ENCODE data around the gene RABAC1.
"Not testable (repeated sequence)": the region's sequence is repeated elsewhere in the genome, so short reads cannot be mapped to it uniquely, and the experiment has no call there.

The RABAC1 gene

DNA sequence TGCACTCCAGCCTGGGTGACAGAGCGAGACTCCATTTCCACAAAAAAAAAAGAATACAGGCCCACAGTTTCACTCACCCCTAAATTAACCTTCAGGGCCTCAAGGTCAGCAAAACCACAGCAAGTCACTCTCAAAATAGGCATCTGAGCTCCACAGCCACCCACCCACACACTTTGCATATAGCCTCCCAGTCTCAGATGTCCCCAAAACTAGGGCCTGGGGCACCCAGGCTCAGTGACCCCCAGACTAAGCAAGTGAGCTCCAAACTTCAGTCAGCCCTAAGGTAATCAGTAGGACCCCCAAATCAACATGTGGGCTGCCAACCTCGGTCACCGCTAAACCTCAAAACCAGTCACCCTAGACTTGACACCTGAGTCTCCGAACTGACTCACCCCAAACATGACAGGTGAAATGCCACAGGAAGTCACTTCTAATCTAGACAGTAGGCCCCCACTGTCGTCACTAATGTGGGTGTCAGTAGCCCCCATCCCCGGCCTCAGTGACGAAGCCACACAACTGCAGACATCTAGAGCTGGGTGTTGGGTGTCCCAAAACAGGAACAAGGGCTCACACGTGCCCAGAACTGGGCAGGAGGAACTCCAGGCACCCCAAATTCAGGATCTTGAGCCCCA is 13.9 kb downstream of the RABAC1 start:
- peak; percentile 94 for DNase-seq (ENCODE audit: low spot score)

DNA sequence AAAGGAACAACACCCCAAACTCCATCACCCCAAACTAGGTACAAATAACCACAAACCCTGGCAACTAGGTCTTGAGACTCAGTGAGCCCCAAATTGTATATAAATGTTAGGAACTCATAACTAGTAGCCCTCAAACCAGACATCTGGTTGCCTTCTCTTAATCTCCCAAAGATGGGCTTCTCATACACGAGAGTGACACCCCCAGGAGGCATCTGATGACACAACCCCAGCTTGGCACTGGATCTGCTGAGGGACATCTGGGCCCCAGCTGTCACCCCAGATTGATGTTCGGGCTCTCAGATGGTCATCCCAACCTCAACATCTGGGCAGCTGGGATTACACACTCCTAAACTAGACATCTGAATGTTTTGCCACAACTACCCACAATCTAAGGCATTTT is 14.8 kb downstream of the RABAC1 start:
- DNase-seq (ENCODE audit: low spot score) = peak; percentile 24

DNA sequence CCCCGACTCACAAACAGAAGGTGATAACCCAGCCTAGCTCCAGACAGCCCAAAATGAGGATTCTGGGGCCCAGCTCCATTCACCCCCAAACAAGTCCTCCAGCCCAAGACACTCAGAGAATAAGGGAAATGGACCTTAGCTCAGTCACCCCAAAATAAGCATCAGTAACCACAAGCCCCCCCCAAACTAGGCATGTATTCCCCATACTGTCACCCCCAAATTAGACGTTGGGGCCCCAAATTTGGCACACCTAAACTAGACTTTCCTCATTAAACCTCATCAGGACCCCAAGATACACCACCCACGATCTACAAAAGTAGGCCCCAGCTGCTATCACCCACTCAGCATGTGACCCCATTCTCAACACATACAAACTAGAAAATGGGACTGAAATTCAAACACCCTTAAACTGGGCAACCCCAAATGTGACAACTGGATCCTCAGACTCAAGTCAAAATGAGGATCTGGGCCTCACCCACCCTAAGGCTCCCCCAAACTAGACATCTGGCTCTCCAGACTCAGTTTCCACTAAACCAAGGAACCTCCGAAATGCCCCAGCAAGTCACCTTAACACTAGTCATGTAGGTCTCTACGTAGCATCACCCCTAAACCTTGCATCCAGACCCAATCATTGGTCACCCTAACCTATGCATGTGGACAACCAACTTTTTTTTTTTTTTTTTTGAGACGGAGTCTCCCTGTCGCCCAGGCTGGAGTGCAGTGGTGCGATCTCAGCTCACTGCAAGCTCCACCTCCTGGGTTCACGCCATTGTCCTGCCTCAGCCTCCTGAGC is 17.5 kb downstream of the RABAC1 start:
- DNase-seq (ENCODE audit: low spot score) = no peak

DNA sequence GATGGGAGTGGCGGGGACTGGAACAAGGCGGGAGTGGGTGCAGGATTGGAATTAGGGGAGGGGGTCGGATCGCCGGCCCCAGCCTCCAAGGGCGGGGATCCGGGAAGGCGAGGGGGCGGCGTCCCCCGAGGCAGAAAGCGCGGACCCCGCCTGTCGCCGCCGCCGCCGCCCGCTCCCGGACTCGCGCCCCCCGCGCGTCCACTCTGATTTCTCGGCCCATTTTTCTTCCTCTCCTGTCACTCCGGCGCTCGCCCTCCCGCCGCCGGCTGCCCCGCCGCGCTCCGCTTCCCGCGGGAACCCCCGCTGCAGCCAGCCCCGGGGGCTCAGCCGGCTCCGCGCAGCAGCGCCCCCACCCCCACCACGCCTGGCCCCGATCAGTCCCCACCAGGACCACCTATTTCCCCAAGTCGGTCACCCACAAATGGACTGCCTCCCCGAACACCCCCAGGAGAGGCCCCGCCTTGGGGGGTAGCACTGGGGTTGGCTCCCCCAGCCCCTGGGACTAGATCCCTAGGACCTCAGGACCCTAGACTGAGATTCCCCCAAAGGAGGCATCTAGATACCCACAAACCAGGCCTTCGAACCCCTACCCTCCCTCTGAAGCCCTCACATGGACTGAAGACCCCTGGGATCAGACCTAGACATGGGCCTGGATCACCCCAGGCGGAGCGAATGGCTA is 18.3 kb downstream of the RABAC1 start:
- DNase-seq (ENCODE audit: low spot score) = no peak

DNA sequence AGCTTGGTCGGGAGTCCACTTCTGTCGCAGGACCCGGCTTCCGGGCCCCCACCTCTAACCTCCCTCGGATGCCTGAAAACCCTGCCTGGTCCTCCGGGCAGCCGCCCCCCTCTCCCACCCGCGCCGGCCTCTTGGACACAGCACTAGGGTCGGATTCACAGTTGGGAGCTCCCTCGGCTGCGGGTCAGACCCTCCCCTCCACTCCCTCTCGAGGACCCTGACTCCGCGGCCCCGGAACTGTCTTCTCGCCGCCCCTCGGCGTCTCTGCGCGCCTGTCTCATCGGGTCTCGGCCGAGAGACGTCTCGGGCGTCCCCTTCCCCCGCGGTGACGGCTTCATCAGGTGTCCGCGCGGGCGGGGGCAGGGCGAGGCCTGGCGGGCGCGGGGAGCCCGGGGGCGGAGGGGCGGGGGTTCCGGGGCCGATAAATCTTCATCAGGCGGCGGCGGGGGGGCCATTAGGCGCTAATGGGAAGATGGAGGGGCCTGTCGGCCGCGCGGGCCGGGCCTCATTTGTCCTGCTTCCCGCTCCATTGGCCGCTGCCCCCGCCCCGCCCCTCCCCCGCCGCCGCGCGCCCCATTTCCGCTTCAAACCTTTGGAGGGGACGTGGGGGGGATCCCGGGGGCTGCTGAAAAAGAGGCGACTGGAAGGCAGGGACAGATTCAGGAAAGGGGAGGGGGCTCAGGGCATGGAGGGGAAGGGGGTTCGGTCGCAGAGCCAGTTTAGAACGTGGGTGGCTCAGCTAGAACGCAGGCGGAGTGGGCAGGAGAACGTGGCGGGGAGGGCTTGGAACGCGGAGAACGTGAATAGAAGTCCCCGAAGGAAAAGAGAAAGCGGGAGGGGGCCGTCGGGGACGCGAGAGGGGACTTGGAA is 19.0 kb downstream of the RABAC1 start:
- DNase-seq (ENCODE audit: low spot score) = no peak

DNA sequence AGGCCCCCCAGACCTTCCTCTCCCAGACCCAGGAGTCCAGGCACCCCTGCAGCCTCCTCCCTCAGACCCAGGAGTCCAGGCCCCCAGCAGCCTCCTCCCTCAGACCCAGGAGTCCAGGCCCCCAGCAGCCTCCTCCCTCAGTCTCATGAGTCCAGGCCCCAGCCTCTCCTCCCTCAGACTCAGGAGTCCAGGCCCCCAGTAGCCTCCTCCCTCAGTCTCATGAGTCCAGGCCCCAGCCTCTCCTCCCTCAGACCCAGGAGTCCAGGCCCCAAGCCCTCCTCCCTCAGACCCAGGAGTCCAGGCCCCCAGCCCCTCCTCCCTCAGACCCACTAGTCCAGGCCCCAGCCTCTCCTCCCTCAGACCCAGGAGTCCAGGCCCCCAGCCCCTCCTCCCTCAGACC is 19.9 kb downstream of the RABAC1 start:
- not testable (repeated sequence) for DNase-seq (ENCODE audit: low spot score)

DNA sequence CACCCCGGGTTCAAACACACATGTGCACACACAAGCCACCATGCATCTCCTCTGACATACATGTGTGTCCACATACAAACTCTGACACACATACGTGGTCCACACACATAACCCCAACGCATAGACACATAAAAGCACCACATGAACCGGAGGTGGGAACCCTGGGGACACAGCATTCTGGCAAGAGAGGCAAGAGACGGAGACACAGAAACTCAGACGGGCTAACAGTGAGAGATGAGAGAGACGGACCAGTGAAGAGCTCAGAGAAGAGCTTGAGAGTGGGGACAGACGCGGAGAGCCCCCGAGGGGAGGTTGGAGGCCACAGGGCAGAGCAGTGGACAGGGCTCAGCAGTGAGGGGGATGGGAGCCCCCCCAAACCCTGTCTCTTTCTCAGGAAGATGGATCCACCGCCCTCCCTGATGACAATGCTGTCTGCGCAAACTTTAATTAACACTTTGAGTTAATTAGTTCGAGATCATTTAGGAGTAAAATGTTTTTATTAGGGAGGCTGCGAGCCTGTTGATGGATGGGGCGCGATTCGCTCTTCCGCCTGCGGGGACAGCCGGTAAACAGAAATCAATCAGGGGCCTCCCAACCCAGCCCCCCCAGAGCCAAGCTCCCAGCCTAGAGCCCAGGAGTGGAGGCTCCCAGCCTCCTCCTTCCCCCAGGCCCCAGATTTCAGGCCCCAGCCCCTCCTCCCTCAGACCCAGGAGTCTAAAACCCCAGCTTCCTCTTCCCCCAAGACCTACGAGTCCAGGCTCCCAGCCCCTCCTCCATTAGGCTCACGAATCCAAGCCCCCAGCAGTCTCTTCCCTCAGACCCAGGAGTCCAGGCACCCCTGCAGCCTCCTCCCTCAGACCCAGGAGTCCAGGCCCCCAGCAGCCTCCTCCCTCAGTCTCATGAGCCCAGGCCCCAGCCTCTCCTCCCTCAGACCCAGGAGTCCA is 21.3 kb downstream of the RABAC1 start:
- DNase-seq (ENCODE audit: low spot score) = no peak

DNA sequence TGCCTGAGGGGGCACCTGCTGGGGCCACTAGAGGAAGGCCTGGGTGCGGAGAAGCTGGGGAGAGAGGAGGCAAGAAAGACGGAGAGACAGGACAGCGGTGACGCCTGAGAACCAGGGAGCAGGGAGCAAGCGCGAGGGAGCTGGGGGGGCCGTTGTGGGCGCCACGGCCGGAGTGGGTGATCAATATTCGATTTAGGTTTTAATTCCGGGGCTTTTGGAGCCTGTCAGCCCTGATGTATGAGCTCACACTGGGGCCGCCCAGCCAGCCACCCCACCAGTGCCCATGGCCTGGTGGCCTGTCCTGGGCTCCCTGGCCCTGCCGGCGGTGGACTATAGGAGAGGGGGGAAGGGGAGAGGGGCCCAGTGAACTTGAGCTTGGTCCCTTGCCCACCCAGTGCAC is 22.2 kb downstream of the RABAC1 start:
- no peak for DNase-seq (ENCODE audit: low spot score)

DNA sequence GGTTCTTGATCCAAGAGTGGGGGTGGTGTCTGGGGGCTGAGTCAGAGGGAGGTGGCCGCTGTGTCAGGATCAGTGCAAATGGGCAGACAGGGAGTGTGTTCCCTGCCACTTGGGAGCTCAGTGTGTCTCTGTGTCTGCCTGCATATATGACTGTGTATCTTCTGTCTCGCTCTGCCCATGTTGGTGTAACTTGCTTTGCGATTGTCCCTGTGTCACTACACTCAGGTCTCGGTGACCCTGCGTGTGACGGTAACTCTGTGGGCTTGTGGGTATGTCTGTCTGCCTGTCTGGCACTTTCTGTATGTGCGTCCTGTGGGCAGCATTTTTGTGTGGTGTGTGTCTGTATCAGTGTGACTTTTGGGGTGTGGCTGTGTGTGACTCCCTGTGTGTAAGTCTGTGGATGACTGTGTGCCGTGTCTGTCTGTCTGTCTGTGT is 22.7 kb downstream of the RABAC1 start:
- peak; percentile 80 for DNase-seq (ENCODE audit: low spot score)

DNA sequence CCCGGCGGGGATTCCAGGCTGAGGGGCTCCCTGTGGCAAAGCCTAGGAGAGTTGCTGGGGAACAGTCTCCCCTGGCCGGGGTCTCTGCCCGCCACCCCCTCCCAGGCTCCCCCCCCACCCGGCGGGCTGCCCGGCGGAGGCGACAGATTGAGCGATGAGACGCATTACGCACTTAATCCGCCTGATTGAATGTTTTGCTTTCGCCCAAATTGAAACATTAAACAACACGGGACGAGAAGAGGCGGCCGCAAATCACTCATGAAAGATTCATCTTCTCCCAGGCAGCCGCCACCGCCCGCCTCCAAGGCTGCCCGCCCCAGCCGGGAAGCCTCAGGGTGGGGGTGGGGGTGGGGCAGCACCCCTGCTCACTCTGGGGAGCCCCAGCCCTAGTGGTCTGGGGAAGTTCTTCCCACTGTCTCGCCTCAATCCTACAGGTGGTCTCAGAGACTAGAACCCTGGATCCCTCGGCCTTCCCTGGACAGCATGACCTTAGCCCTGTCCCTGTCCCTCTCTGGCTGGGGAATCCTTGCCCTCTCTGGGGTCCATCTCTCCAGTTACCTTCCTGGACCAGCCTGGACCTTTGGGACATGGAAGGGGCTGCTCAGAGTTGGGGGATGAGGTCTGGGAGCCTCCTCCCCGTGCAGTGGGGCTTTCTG is 23.2 kb downstream of the RABAC1 start:
- no peak for DNase-seq (ENCODE audit: low spot score)

DNA sequence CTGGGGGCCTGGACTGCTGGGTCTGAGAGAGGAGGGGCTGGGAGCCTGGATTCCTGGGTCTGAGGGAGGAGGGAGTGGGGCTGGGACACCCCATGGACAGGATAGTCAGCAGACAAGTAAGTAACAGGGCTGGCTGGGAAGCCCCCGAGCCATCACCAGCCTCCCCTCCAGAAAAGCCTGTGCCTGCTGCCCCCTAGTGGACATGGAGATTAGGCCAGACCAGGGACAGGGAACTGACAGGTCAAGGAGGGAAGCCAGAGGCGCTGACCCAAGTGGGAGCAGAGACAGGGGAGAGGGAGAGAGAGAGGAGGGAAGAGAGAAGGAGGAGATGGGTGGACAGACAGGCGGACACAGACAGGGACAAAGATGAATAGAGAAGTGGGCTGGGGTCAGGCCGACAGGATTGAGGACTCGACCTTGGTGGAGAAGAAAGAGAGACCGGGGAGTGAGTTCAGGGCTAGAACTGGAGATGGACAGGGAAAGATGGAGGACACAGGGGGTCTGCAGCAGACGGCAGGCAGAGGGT is 24.2 kb downstream of the RABAC1 start:
- DNase-seq (ENCODE audit: low spot score) = peak; percentile 83

DNA sequence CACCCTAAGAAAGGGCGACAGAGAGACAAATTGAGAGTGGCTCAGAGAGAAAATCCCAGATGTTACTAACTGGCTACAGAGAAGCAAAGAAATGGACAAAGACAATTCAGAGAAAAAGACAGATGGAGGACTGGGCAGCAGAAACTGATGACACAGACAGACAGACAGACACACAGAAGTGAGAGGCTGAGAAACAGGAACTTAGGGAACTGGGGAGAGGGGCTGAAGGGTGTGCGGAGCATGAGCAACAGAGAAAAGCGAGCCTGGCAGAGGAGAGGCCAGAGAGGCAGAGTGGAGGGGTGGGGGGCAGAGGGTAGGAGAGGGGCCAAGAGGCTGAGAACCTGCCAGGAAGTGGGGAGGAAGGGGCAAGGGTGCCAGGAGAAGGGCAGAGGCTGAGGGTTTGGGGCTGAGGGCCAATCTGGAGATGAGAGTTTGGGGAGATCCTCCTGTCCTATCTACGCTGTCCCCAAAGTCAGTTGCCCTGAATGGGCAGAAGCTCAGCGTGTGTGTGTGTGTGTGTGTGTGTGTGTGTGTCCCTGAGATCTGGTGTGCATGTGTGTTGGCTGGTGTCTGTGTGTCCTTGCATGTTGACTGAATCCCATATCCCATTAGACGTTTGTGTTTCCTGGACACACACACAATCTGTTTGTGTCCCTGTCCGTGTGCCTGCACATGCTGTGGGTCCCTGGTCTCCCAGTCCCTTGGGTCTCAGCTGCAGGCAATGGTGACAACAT is 25.3 kb downstream of the RABAC1 start:
- no peak for DNase-seq (ENCODE audit: low spot score)

DNA sequence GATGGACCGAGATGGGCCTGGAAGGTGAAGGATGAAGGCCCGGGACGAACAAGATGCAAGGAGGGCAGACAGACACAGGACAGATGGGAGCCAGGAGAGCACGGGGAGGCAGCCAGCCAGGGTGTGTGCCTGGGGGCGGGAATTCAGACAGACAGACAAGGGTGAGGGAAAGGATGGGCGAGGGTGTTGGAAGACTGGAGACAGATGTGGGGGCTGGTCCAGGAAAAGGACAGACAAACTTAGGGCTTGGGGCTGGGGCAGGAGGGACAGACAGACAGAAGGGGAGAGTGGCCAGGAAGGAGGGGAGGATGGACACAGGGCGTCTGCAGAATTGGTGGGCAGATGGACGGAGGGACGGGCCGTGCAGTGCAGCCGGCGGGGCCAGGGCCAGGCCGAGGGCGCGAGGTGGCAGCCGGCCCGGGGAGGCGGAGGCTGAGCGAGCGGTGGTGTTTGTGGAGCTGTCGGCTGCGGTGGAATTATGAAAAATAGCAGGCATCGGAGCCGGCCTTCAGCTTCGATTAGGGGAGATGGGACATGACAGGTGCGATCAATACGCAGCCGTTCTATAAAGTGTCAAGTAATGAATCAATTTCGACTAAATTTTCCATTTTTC is 26.3 kb downstream of the RABAC1 start:
- no peak for DNase-seq (ENCODE audit: low spot score)

DNA sequence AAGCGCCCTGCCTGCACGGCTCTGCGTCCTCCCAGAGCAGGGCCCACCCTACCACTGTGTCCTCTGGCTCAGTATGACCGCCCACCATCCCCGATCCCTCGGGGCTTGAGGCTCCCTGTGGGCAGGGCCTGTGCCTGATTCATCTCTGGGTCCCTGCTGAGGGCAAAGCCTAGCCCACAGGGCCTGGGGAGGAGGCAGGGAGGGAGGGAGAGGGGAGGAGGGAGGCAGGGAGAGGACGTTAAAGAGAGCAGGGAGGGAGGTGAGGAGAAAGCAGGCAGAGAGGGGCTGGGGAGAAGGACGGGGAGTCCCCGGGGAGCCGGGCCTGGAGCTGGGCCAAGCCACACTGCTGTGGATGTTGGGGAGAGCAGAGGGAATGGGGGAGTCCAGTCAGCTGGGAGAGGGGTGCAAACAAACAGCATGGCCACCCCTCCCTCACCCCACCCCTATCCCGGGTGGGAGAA is 26.8 kb downstream of the RABAC1 start:
- DNase-seq (ENCODE audit: low spot score) = no peak

DNA sequence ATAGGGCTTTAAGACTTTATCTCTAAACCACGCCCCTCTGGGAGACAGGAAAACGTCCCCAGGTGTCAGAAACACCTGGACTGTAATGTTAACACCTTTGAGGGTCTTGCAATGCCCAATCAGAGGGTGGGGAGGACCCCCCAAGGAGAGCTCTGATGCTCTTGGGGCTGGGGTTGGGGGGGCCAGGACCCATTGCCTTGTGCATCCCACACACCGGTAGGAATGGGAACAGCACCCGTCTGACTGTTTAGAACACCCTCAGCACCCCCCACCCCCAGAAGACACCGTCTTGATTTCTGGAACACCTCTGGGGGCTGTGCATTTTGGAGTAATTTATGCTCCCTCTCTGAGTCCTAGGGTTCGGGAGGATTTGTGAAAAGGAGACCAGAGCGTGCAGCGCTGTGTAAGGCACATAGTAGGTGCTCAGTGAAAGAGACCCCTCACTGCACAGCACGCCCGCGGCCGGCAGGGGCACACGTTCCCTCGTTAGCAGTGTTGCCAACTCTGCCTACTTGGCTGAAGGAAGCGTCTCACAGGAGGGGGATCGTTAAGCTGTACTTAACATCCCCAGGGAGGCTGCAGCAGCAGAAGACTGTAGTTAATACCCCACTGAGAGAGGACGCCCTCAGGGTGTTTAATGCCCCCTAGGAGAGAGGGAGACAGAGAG is 28.1 kb downstream of the RABAC1 start:
- DNase-seq (ENCODE audit: low spot score) = no peak

DNA sequence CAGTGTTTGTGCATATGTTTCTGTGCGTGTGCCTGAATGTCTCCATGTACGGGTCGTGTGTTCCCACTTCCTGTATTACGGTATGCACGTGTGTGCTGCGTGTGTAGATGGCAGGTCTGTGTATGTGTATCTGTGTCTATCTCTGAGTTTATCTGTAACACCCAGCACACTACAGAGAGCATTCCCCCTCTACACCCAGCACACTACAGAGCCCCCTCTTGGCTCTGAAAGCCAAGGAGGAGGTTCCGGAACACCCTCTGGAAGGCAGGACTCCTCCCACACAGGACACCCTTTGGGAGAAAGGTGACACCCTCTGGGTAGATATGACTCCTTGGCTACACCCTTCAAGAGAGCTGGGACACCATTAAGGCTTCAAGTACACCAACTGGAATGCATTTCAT is 28.8 kb downstream of the RABAC1 start:
- no peak for DNase-seq (ENCODE audit: low spot score)

DNA sequence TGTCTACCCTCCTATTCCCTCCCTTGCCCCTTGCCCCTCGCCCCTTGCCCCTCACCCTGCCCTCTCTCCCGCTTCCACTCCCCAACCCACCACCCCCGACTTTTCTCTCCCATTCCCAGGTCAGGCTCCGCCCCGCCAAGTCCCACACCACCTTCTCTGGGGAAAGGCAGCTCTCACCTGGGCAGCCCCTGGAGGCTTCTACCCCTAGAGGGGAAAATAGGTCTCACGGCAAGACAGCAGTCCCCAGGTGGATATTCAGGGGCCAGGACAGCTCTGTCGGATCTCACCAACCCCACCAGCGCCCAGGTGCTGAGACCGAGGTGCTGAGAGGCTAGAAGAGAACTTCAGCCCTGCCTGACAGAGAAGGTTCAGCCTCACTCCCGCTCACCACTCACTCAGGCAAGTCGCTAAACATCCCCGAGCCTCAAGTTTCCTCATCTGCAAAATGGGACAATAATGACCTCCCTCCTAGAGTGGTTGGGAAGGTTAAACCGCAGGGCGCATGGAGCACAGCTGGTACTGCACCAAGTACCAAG is 29.5 kb downstream of the RABAC1 start:
- DNase-seq (ENCODE audit: low spot score) = no peak
